GM10847 (cell line): Measurements from ENCODE around the gene CCDC3.

Source experiments
- POLR2A ChIP-seq: IDR thresholded peaks from 2 replicates; pipeline ENCODE4 v1.6.1; 2011; ENCODE audit not compliant: insufficient read length; ENCODE audit errors: extremely low read depth

The CCDC3 gene

GRCh38 chr10:12847361-12847975, 154.0 kb downstream of the CCDC3 start:
- TF ChIP-seq POLR2A = no peak

DNA sequence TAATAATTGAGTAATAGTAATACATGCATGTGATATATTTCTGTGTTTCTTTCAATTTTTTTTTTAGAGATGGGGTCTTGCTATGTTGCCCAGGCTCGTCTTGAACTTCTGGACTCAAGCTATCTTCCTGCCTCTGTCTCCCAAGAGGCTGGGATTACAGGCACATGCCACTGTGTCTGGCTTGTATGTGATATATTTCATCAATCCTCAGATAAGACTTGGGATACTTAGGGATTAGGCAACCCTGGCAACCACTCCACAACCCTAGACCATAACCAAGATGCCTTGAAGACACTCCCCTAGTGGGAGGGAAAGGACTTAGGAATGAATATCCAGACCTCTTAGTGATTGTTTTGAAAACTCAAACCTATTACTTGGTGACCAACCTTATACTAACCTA, 154.8 kb downstream of the CCDC3 start:
- no peak for TF ChIP-seq POLR2A
